ENCODE measurements around the gene TTLL12.

TTLL12 gene

GRCh38 chr22:43209971-43210370 lies 23.0 kb upstream of the TTLL12 start:
- Histone ChIP-seq H3K9me2 (ENCODE audit: low read depth, low read length) (no peaks in the 10 kb centered on the region), H3K27me3 (ENCODE audit: insufficient read depth, low read length) (peaks cover 12% of the 10 kb centered on the region; the same call in 1 of the 2 replicates), H2AFZ (ENCODE audit: low read length) (no peak overlapping the region), H3K9ac (ENCODE audit: low read length) (no peak overlapping the region), H3K4me2 (ENCODE audit: low read length) (no peak overlapping the region), H3K4me3 (ENCODE audit: low read depth, low read length, poor library complexity, severe bottlenecking) (no peak overlapping the region), H3K36me3 (ENCODE audit: insufficient read depth, low read length) (no peaks in the 10 kb centered on the region), H3K27ac (ENCODE audit: low read depth, low read length, poor library complexity, severe bottlenecking) (no peak overlapping the region), H4K20me1 (ENCODE audit: insufficient read depth, low read length) (no peaks in the 10 kb centered on the region), H3K4me1 (ENCODE audit: insufficient read depth, low read length, severe bottlenecking) (no peaks in the 10 kb centered on the region), H3F3A (ENCODE audit: insufficient read depth, low read length) (no peaks in the 10 kb centered on the region), H3K79me2 (ENCODE audit: insufficient read depth, low read length) (no peaks in the 10 kb centered on the region), H3K9me3 (ENCODE audit: low read length) (no peaks in the 10 kb centered on the region)
- TF ChIP-seq EZH2 (IDR thresholded peaks at IDR 0.05; ENCODE audit: borderline replicate concordance, low read length) = no peak
- TF ChIP-seq CTCF (IDR thresholded peaks at IDR 0.05; ENCODE audit: low read length) = no peak

GRCh38 chr22:43209523-43209890 lies 22.6 kb upstream of the TTLL12 start:
- H3K9me2 ChIP-seq (ENCODE audit: low read depth, low read length) = no peaks in the 10 kb centered on the region
- 0 out of 2 replicates have a peak, but pooled peaks cover 7% of the 10 kb centered on the region for H3K27me3 ChIP-seq (ENCODE audit: insufficient read depth, low read length)
- TF ChIP-seq EZH2 (IDR thresholded peaks at IDR 0.05; ENCODE audit: borderline replicate concordance, low read length) = no peak
- TF ChIP-seq CTCF (IDR thresholded peaks at IDR 0.05; ENCODE audit: low read length) = no peak
- H3K9me3 ChIP-seq (ENCODE audit: low read length) = no peaks in the 10 kb centered on the region
- no peaks in the 10 kb centered on the region for H3K79me2 ChIP-seq (ENCODE audit: insufficient read depth, low read length)
- H3K36me3 ChIP-seq (ENCODE audit: insufficient read depth, low read length) = no peaks in the 10 kb centered on the region
- H2AFZ ChIP-seq (ENCODE audit: low read length) = no peak overlapping the region
- H3K27ac ChIP-seq (ENCODE audit: low read depth, low read length, poor library complexity, severe bottlenecking) = no peak overlapping the region
- H3F3A ChIP-seq (ENCODE audit: insufficient read depth, low read length) = no peaks in the 10 kb centered on the region
- no peaks in the 10 kb centered on the region for H4K20me1 ChIP-seq (ENCODE audit: insufficient read depth, low read length)
- no peak overlapping the region for H3K4me3 ChIP-seq (ENCODE audit: low read depth, low read length, poor library complexity, severe bottlenecking)
- H3K4me1 ChIP-seq (ENCODE audit: insufficient read depth, low read length, severe bottlenecking) = no peaks in the 10 kb centered on the region
- no peak overlapping the region for H3K9ac ChIP-seq (ENCODE audit: low read length)
- no peak overlapping the region for H3K4me2 ChIP-seq (ENCODE audit: low read length)

- no peaks in the 10 kb centered on the region for H3K4me1 ChIP-seq (ENCODE audit: insufficient read depth, low read length, severe bottlenecking)
- no peak overlapping the region for H2AFZ ChIP-seq (ENCODE audit: low read length)
- H3K9ac ChIP-seq (ENCODE audit: low read length) = no peak overlapping the region
- no peaks in the 10 kb centered on the region for H3K9me2 ChIP-seq (ENCODE audit: low read depth, low read length)
- no peaks in the 10 kb centered on the region for H3K79me2 ChIP-seq (ENCODE audit: insufficient read depth, low read length)
- 0 out of 2 replicates have a peak, but pooled peaks cover 5% of the 10 kb centered on the region for H3K27me3 ChIP-seq (ENCODE audit: insufficient read depth, low read length)
- H3K36me3 ChIP-seq (ENCODE audit: insufficient read depth, low read length) = no peaks in the 10 kb centered on the region
- no peak overlapping the region for H3K27ac ChIP-seq (ENCODE audit: low read depth, low read length, poor library complexity, severe bottlenecking)
- no peaks in the 10 kb centered on the region for H4K20me1 ChIP-seq (ENCODE audit: insufficient read depth, low read length)
- no peak for TF ChIP-seq EZH2 (IDR thresholded peaks at IDR 0.05; ENCODE audit: borderline replicate concordance, low read length)
- no peak for TF ChIP-seq CTCF (IDR thresholded peaks at IDR 0.05; ENCODE audit: low read length)
- no peak overlapping the region for H3K4me3 ChIP-seq (ENCODE audit: low read depth, low read length, poor library complexity, severe bottlenecking)
- no peak overlapping the region for H3K4me2 ChIP-seq (ENCODE audit: low read length)
- no peaks in the 10 kb centered on the region for H3F3A ChIP-seq (ENCODE audit: insufficient read depth, low read length)
- H3K9me3 ChIP-seq (ENCODE audit: low read length) = no peaks in the 10 kb centered on the region
These were observed 22.0 kb upstream of the TTLL12 start for GRCh38 chr22:43208703-43209522.

Measured in OCI-LY1 (cell line).